ENCODE measurements around the gene CBFA2T3.

GRCh38 chr16:88972349-88972748 lies 4.7 kb downstream of the CBFA2T3 start:
- no peak for TF ChIP-seq POLR2A (IDR thresholded peaks at IDR 0.05)
- no peak for TF ChIP-seq CTCF (IDR thresholded peaks at IDR 0.05)
